Adrenal gland (tissue), 12 donors: ENCODE results near the gene PFKP. TPM values are rescaled to one million over a fixed set of nuclear protein-coding genes. Genes with fewer than 3 reads are reported as not detected.

Source experiments
- DNase-seq, 7 donors: peaks; one replicate each; pipeline ENCODE4 v3.0.0-alpha.2; 2019 to 2020
- H3K27ac ChIP-seq, 5 donors: fragments of 200-600 bp; sonication (generic) in 4 of 5; 1 replicate in 3 of 5; 2 replicates in 2 of 5; pipeline versions ENCODE4 v1.5.1 to v1.8.0; 2016 to 2020; ENCODE audit warnings: mild to moderate bottlenecking in 1 of 5
- H3K27me3 ChIP-seq: fragments of 200-600 bp; 2 replicates; pipeline ENCODE4 v1.8.0; 2021
- H3K36me3 ChIP-seq, 2 donors: fragments of 200-600 bp; replicated peaks in 1 of 2; 1 replicate in 1 of 2; 2 replicates in 1 of 2; pipeline versions ENCODE4 v1.5.1 to v1.8.0; 2018 to 2022
- H3K4me1 ChIP-seq, 2 donors: fragments of 200-600 bp; replicated peaks in 1 of 2; 1 replicate in 1 of 2; 2 replicates in 1 of 2; pipeline versions ENCODE4 v1.5.1 to v1.8.0; 2018 to 2021
- H3K4me3 ChIP-seq, 4 donors: fragments of 200-600 bp; sonication (generic) in 3 of 4; one replicate each; pipeline ENCODE4 v1.5.1; 2016 to 2018
- H3K9me3 ChIP-seq, 3 donors: fragments of 200-600 bp; sonication (generic) in 1 of 3; replicated peaks in 1 of 3; 1 replicate in 2 of 3; 2 replicates in 1 of 3; pipeline versions ENCODE4 v1.5.1 to v1.8.0; 2016 to 2021
- CTCF ChIP-seq, 6 experiments: fragments of 450-650 bp in 4 of 6; fragments of 200-600 bp in 2 of 6; sonication (generic) in 1 of 6; IDR thresholded peaks; 1 replicate in 5 of 6; 2 replicates in 1 of 6; pipeline versions ENCODE4 v1.5.1 to v1.8.0; 2016 to 2021; ENCODE audit warnings: antibody characterized with exemption in 6 of 6, mild to moderate bottlenecking in 2 of 6, moderate library complexity in 1 of 6
- POLR2A ChIP-seq, 2 donors: fragments of 450-650 bp; IDR thresholded peaks; one replicate each; pipeline ENCODE4 v1.6.1; 2017; ENCODE audit warnings: antibody characterized with exemption in 2 of 2, mild to moderate bottlenecking in 2 of 2, moderate library complexity in 1 of 2
- WGBS, 4 donors: extraction: QIAGEN DNeasy Blood & Tissue Kit in 2 of 4; methylation state at CpG; one replicate each; pipeline versions ENCODE4 v1.1.5 to v1.1.7; 2013 to 2017; 5-methylcytosine and 5-hydroxymethylcytosine counted together
- intact Hi-C, 2 donors: fragments of 100-400 bp; cut with DNase I; formaldehyde crosslinking; loops; one replicate each; pipeline versions ENCODE4 v1.14.1 to v1.15.0; 2022 to 2023
- polyA plus RNA-seq, 3 donors: library from polyadenylated mRNA; stranded (reverse); fragments of 200-250 nt in 2 of 3; fragments of 350-450 nt in 1 of 3; fragmentation: Illumina TruSeq in 1 of 3; extraction: RNeasy Lipid Tissue Mini Kit (QIAGEN cat#74804) in 1 of 3; gene quantifications; one replicate each; pipeline ENCODE4 v1.2.3, GENCODE V29; 2013 to 2014
- total RNA-seq, 9 donors: library from RNA; depleted of rRNA in 4 of 9; stranded (reverse); fragments of >200 nt in 4 of 9; fragments of 120-200 nt in 1 of 9; fragmentation: NEBNext Ultra II Directional in 1 of 9; extraction: Animal tissue kit (Norgen Biotek cat#: 25700) in 1 of 9; gene quantifications; one replicate each; pipeline versions ENCODE4 v1.1.0 to v1.2.4, GENCODE V29; 2013 to 2023
- donor health status: healthy with polysubstance abuse.
- donor health status: Bipolar disorder and iron deficiency.
- donor health status: DM: yes; HTN: yes; CAD: no.
- donor health status: DM: no; HTN: no; CAD: no.
- donor health status: DM: no; HTN: no; CAD: no.
- donor health status: DM: yes; HTN: yes; CAD: no.

The PFKP gene
- total and polyA plus RNA-seq, 12 donors: 4.6 to 46.6 (median 16.4) TPM

DNA sequence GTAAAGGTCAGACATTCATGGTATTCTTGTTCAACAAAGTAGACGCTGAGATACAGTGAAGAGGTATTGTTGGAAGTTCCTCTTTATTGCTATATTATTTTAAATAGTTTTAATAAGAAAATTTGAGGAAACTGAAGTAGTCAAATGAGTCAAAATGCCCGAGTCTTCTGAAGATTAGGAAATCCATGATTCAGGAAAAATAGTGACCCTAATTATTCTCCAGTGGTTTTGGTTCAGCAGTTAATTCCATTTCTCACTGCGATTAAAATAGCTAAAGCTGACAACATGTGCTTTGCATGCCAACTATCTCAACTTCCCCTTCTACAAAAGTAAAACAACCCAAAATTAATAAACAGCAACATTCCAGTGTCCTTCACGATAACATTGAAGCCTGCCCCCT is 32.7 kb upstream of the PFKP start:
- H3K4me3 ChIP-seq: no peak overlapping the region
- no peaks in the 10 kb centered on the region for H3K9me3 ChIP-seq
- H3K36me3 ChIP-seq: no peaks in the 10 kb centered on the region
- no peaks in the 10 kb centered on the region for H3K4me1 ChIP-seq
- no peak overlapping the region for H3K27ac ChIP-seq
- no peaks in the 10 kb centered on the region for H3K27me3 ChIP-seq
- intact Hi-C loops: no loop called here
- TF ChIP-seq CTCF (IDR thresholded peaks at IDR 0.05) (no peak), POLR2A (IDR thresholded peaks at IDR 0.05) (no peak)
- 54 to 62% (median 60%) methylated on average over 4 of the region's 4 CpGs for WGBS, 4 donors
- no peak for DNase-seq

GRCh38 chr10:3036155-3037021 is 31.0 kb upstream of the PFKP start:
- no peak overlapping the region for H3K27ac ChIP-seq
- no peaks in the 10 kb centered on the region for H3K36me3 ChIP-seq
- TF ChIP-seq POLR2A (IDR thresholded peaks at IDR 0.05): no peak
- no peak for TF ChIP-seq CTCF (IDR thresholded peaks at IDR 0.05)
- H3K9me3 ChIP-seq: no peaks in the 10 kb centered on the region
- no peaks in the 10 kb centered on the region for H3K27me3 ChIP-seq
- intact Hi-C loops: no loop called here
- H3K4me1 ChIP-seq: no peaks in the 10 kb centered on the region
- H3K4me3 ChIP-seq: no peak overlapping the region
- no peak for DNase-seq
- 57 to 67% (median 59%) methylated on average over 8 of the region's 8 CpGs for WGBS, 4 donors

GRCh38 chr10:3037182-3037581 is 30.2 kb upstream of the PFKP start:
- Histone ChIP-seq H3K9me3 (no peaks in the 10 kb centered on the region), H3K4me3 (no peak overlapping the region), H3K4me1 (no peaks in the 10 kb centered on the region), H3K27me3 (no peaks in the 10 kb centered on the region), H3K27ac (no peak overlapping the region), H3K36me3 (no peaks in the 10 kb centered on the region)
- no peak for TF ChIP-seq CTCF (IDR thresholded peaks at IDR 0.05)
- TF ChIP-seq POLR2A (IDR thresholded peaks at IDR 0.05): no peak
- 76 to 92% (median 83%) methylated on average over 4 of the region's 4 CpGs for WGBS, 4 donors
- intact Hi-C loops: no loop called here
- DNase-seq: no peak

- Histone ChIP-seq H3K4me1 (peaks cover 0 to under 1% of the 10 kb centered on the region in 2 donors), H3K27me3 (no peaks in the 10 kb centered on the region), H3K4me3 (no peak overlapping the region), H3K9me3 (no peaks in the 10 kb centered on the region), H3K27ac (no peak overlapping the region), H3K36me3 (no peaks in the 10 kb centered on the region)
- TF ChIP-seq CTCF (IDR thresholded peaks at IDR 0.05) (no peak), POLR2A (IDR thresholded peaks at IDR 0.05) (no peak)
- 45 to 77% (median 68%) methylated on average over 1 of the region's 1 CpG for WGBS, 4 donors
- no peak for DNase-seq
- intact Hi-C loops: loop anchor here in 1 of 2 donors (10.0 kb wide), 2 partner anchors 105 to 205 kb away; no protein-coding TSS in a partner anchor
Observed at GRCh38 chr10:3040069-3040468, 27.3 kb upstream of the PFKP start.
